Right lobe of liver (tissue), 4 donors: Measurements from ENCODE around the gene CCL28.
"Not testable (repeated sequence)": the region's sequence is repeated elsewhere in the genome, so short reads cannot be mapped to it uniquely, and the experiment has no call there.

Source experiments
- POLR2A ChIP-seq: fragments of 450-650 bp; IDR thresholded peaks from one replicate; pipeline ENCODE4 v1.6.1; 2017; ENCODE audit warnings: antibody characterized with exemption, mild to moderate bottlenecking
- TF ChIP-seq, protein P1 (sequence below), 4 donors: fragments of 200-600 bp in 3 of 4; fragments of 450-650 bp in 1 of 4; IDR thresholded peaks; one replicate each; pipeline versions ENCODE4 v1.5.1 to v1.8.0; 2016 to 2022; ENCODE audit warnings: antibody characterized with exemption in 4 of 4, mild to moderate bottlenecking in 2 of 4
- donor health status: DM: no; HTN: no; CAD: no.
- donor health status: DM: no; HTN: no; CAD: no.
- donor health status: DM: no; HTN: yes; CAD: no.

DNA sequence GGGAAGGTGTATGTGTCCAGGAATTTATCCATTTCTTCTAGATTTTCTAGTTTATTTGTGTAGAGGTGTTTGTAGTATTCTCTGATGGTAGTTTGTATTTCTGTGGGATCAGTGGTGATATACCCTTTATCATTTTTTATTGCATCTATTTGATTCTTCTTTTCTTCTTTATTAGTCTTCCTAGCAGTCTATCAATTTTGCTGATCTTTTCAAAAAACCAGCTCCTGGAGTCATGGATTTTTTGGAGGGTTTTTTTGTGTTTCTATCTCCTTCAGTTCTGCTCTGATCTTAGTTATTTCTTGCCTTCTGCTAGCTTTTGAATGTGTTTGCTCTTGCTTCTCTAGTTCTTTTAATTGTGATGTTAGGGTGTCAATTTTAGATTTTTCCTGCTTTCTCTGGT lies 29.4 kb upstream of the CCL28 start:
- TF ChIP-seq POLR2A, result not testable (repeated sequence)
- TF ChIP-seq, protein P1, sequence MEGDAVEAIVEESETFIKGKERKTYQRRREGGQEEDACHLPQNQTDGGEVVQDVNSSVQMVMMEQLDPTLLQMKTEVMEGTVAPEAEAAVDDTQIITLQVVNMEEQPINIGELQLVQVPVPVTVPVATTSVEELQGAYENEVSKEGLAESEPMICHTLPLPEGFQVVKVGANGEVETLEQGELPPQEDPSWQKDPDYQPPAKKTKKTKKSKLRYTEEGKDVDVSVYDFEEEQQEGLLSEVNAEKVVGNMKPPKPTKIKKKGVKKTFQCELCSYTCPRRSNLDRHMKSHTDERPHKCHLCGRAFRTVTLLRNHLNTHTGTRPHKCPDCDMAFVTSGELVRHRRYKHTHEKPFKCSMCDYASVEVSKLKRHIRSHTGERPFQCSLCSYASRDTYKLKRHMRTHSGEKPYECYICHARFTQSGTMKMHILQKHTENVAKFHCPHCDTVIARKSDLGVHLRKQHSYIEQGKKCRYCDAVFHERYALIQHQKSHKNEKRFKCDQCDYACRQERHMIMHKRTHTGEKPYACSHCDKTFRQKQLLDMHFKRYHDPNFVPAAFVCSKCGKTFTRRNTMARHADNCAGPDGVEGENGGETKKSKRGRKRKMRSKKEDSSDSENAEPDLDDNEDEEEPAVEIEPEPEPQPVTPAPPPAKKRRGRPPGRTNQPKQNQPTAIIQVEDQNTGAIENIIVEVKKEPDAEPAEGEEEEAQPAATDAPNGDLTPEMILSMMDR (IDR thresholded peaks at IDR 0.05), result not testable (repeated sequence)
